ENCODE data around the gene PHLDA3. TPM values are rescaled to one million over a fixed set of nuclear protein-coding genes. Genes with fewer than 3 reads are reported as not detected.

The PHLDA3 gene
- total RNA-seq, 4 donors from 2014 or later: 60.9 to 87.9 (median 75.1) TPM

DNA sequence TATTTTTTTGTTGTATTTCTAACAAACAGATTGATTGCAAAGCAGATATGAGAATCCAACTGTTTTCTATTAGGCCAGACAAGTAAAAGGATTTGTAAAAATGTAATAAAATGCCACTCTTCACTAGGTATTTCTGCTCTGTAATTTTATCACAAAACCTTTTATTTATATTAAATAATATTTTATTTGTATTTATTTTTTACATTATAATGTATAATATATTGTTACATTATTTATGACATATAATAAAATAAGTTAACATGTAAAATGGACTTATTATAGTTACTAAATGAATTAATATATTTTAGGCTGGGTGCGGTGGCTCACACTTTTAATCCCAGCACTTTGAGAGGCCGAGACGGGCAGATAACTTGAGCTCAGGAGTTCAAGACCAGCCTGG lies 34.7 kb downstream of the PHLDA3 start:
- H3K27ac ChIP-seq: no peak overlapping the region
- WGBS, 2 donors: 96 to 98% methylated on average over 3 of the region's 3 CpGs
- TF ChIP-seq POLR2A (IDR thresholded peaks at IDR 0.05) (no peak), CTCF (IDR thresholded peaks at IDR 0.05) (no peak)
- H3K36me3 ChIP-seq: no peaks in the 10 kb centered on the region
- H3K4me1 ChIP-seq: peaks cover 0 to 26% (median 10%) of the 10 kb centered on the region in 3 donors
- DNase-seq: no peak
- H3K4me3 ChIP-seq: no peak overlapping the region
- no peaks in the 10 kb centered on the region for H3K9me3 ChIP-seq
- intact Hi-C loops (cut with DNase I): no loop called here
- peaks cover 0 to 6% (median 0%) of the 10 kb centered on the region in 4 donors for H3K27me3 ChIP-seq

DNA sequence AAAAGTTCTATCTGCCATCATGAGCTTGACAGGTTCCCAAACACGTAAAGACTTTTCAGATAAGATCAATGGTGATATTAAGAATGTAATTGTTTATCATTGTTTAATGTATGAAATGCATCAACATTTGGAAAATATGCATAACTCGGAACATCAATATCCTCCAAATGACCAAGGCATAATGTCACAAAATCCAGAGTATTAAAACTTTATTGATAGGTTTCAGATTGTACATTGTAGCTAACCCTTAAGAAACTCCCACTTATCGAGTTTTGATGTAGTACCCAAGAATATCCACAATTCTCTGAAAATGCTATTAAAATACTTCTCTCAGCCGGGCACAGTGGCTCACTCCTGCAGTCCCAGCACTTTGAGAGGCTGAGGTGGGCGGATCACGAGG lies 35.4 kb downstream of the PHLDA3 start:
- H3K4me1 ChIP-seq: peaks cover 0 to 26% (median 10%) of the 10 kb centered on the region in 3 donors
- no peak overlapping the region for H3K4me3 ChIP-seq
- intact Hi-C loops (cut with DNase I): no loop called here
- no peak overlapping the region for H3K27ac ChIP-seq
- TF ChIP-seq POLR2A (IDR thresholded peaks at IDR 0.05) (no peak), CTCF (IDR thresholded peaks at IDR 0.05) (no peak)
- peaks cover 0 to 6% (median 0%) of the 10 kb centered on the region in 4 donors for H3K27me3 ChIP-seq
- H3K36me3 ChIP-seq: no peaks in the 10 kb centered on the region
- H3K9me3 ChIP-seq: no peaks in the 10 kb centered on the region
- DNase-seq: no peak
- WGBS, 2 donors: 80 to 87% methylated on average over 6 of the region's 6 CpGs

DNA sequence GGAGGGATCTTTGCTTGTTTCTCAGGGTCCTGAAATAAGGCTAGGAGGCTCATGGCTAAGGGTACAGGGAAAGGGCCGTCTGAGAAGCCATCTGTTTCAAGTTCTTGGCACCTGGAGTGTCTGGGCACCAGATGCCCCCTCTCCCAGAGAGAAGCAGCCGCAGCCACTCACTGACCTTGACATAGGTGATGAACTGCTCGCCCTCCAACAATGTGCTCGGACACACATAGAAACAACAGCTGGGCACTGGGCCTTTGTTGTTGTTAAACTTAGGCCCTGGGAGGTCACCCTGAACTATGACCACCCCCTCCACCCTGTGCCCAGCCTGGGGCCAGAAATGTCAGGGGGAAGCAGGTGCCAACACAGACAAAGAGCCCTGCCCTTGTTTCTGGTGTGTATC lies 38.2 kb downstream of the PHLDA3 start:
- intact Hi-C loops (cut with DNase I): no loop called here
- no peak for DNase-seq
- WGBS, 2 donors: 40 to 61% methylated on average over 1 to 2 of the region's 4 CpGs
- Histone ChIP-seq H3K36me3 (no peaks in the 10 kb centered on the region), H3K27me3 (peaks cover 0 to 6% (median 0%) of the 10 kb centered on the region in 4 donors), H3K4me1 (peaks cover 0 to 28% (median 3%) of the 10 kb centered on the region in 3 donors), H3K27ac (no peak overlapping the region), H3K9me3 (no peaks in the 10 kb centered on the region), H3K4me3 (no peak overlapping the region)
- no peak for TF ChIP-seq POLR2A (IDR thresholded peaks at IDR 0.05)
- TF ChIP-seq CTCF (IDR thresholded peaks at IDR 0.05): no peak

DNA sequence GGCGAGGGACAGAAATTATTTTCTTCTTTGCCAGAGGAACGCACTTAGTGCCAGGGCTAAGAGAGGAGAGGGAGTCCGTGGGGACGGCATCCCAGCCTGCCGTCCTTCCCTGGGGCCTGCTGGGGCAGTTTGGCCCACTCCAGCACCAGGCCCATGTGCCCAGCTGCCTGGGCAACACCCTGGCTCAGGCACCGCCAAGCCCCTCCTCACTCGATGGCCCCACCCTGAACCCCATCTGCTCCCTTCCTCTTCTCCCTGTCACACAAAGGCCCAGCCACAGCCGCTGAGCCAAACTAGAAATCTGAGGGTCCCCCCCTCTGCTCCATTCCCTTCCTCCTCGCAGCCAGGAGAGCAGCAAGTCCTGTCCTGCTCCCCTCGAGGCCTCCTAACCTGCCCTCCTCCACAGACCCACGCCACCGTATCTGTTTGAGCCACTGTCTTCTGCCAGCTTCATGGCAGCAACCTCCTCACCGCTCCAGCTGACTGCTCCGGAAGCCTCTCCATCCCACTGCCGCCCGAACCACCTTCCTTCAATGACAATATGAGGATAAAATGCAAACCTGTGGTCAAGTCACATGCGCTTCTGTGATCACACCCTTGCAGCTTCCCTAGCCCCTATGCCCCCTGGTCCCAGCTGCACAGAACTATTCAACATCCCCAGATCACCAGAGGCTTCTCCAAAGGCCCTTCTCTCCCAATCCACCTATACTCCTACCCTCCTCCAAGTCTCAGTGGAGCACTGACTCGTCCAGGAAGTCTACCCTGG lies 39.1 kb downstream of the PHLDA3 start:
- WGBS, 2 donors: 73% methylated on average over 16 to 18 of the region's 18 CpGs
- H3K4me1 ChIP-seq: peaks cover 0 to 19% (median 0%) of the 10 kb centered on the region in 3 donors
- TF ChIP-seq POLR2A (IDR thresholded peaks at IDR 0.05) (no peak), CTCF (IDR thresholded peaks at IDR 0.05) (no peak)
- intact Hi-C loops (cut with DNase I): no loop called here
- no peaks in the 10 kb centered on the region for H3K36me3 ChIP-seq
- H3K9me3 ChIP-seq: no peaks in the 10 kb centered on the region
- H3K27ac ChIP-seq: no peak overlapping the region
- H3K4me3 ChIP-seq: no peak overlapping the region
- DNase-seq: no peak
- H3K27me3 ChIP-seq: peaks cover 0 to 6% (median 0%) of the 10 kb centered on the region in 4 donors

- Histone ChIP-seq H3K27ac (no peak overlapping the region), H3K9me3 (no peaks in the 10 kb centered on the region), H3K4me3 (no peak overlapping the region), H3K36me3 (no peaks in the 10 kb centered on the region), H3K27me3 (peaks cover 0 to 6% (median 0%) of the 10 kb centered on the region in 4 donors), H3K4me1 (peaks cover 0 to 15% (median 0%) of the 10 kb centered on the region in 3 donors)
- intact Hi-C loops (cut with DNase I): no loop called here
- TF ChIP-seq POLR2A (IDR thresholded peaks at IDR 0.05) (no peak), CTCF (IDR thresholded peaks at IDR 0.05) (no peak)
- WGBS, 2 donors: 0 to 57% methylated on average over 1 to 3 of the region's 6 CpGs
- no peak for DNase-seq
These were observed 41.0 kb downstream of the PHLDA3 start for GRCh38 chr1:201427963-201428362.
